HG03064 (cell line): ENCODE results near the gene WDR6.

Experiments used
- ATAC-seq: cut with Tn5 transposase; IDR thresholded peaks from one replicate; pipeline ENCODE4 v1.9.1; 2021; ENCODE audit warnings: low read depth; ENCODE audit not compliant: unreplicated experiment

WDR6 gene

GRCh38 chr3:49026536-49026935, 19.3 kb downstream of the WDR6 start:
- ATAC-seq = no peak

GRCh38 chr3:49027634-49028033, 20.4 kb downstream of the WDR6 start:
- ATAC-seq = no peak

DNA sequence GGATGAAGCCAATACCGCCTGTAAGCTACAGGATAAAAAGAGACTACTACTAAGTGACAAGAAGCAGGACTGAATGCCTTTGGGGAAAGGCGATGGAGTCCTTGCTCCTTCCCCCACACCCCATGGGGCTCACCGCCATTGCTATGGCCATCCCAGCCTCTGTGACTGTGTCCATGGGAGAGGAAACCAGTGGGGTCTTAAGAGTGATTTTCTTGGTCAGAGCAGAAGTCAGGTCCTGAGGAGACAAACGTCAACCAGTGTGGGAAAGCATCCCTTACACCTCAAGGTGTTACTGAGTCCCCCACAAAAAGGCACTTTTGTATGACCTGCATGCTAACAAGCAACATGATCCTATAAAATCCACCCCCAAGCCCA, 21.1 kb downstream of the WDR6 start:
- no peak for ATAC-seq

DNA sequence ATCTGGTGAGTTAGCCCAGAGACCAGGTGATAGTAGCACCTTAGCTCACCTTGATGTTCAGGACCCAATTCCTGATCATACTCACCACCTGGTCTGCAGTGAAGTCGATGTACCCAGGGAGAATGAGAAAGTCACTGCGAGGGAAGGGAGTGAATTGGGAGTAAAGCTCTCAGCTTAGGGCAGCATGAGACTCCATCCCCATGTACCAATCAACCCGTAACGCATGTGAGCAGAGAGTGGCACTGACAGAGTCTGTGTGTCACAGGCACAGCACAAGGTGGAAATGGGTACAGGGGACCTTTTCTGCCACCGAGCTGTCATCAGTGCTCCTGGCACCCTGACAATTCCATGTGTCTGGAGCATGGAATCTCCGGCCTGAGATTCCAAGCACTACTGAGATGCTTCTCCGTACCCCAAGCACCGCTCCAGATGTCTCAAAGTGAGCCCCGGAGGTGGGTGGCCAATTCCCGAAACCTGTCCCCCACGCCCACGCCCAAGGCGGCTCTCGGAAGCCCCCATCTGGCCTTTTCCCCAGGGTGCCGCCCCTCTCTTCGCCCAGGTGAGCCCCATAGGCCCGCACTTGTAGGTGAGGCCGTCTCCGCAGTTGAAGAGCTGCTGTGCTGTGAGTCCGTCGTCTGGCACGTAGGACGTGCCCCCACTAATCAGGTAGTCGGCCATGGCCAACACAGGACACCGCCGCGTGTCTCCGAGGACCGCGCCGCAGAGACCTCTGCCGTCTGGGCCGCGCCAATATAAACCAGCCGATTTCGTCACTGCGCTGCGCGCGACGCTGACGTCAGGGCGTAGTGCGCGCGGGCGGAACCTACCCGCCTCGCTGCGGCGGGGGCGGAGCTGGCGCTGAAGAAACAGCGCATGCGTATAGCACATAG, 21.7 kb downstream of the WDR6 start, which contains the start of gene IMPDH2:
IMPDH2 (minus strand) TSS at position 726 of the 890 bp plus-strand sequence; CDS start at position 678, 48 bp downstream.
- ATAC-seq = peak; percentile 79

DNA sequence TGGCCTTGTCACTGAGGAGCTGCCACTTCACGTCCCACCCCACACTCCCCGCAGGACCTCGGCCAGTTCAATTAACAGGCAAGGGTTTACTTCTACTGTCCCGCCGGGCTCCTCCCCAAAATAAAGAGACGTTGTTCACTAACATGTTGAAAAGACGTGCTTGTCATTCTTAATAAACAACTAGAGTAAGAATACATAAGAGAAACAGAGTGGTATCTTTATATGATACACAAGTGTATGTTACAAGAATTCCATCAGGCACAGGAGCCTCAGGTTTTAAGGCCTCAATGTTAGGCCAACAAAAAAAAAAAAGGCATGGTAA, 22.3 kb downstream of the WDR6 start:
- no peak for ATAC-seq

DNA sequence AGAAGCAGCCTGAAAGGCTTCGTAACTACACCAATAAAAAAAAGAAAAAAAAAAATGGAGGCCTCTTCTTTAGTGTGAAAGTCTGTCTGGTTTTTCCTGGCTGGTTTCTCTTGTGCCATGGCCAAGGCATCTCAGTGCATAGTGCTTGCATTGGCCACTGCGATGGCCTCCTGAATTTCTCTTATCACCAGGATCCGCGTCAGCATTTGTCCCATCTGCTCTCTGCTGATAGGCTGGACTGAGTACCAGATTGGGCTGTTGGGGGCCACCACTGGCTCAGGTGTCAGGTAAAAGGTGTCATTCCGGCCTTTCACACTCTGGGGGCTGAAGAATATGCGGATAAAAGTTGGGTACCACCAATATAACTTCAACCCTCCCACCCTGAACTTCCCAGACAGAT, 23.1 kb downstream of the WDR6 start:
- no peak for ATAC-seq

DNA sequence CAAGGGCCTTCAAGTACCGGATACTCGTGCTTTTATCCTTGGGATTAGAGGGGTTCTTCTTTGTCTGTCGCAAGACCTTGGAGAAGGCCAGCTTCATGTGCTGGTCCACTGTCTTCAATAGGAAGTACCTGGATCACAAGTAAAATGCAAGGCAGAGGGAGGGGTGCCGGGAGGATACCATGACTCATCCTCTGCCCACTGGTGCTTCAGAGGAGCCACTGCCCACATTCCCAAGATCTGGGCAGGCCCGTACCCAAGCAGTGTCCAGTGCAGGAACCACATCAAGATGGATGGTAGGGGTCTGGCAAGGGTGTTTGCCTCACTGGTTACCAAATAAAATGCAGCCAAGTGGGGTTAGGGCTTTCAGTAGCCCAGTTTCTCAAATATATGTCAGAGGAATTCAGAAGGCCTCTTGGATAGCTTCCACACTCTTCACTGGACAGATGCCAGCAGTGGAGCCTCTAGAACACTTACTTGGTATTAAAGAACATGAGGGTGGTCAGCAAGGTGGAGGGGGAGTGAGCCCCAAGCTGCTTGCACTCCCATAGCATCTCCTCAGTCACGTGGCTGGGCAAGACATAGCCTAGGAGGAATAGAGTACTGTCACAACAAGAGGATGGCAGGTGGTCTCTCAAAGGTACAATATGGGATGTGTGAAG, 25.6 kb downstream of the WDR6 start:
- ATAC-seq = no peak

DNA sequence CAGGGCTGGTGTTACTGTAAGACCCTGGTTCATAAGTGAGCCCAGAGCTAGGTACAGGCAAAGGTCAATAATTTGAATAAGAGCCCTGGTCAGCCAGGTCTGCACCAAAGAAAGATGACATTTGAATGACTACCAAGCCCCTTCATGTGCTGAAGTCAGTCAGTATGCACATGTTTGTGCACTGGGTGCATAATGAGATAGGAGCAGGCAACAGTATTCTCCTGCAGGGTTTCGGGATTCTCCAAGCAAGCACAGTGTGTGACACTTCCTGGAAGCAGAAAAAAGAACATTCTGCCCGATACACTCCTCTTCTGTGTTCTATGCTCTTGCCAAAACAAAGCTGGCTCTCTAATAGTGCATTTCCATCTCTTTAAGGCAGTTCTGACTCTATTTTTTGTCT, 27.5 kb downstream of the WDR6 start:
- ATAC-seq = no peak

GRCh38 chr3:49035281-49035680, 28.1 kb downstream of the WDR6 start:
- no peak for ATAC-seq

- no peak for ATAC-seq
Measured at GRCh38 chr3:49053543-49053942, 46.4 kb downstream of the WDR6 start.

GRCh38 chr3:49054344-49054862, 47.2 kb downstream of the WDR6 start:
- no peak for ATAC-seq

- ATAC-seq = no peak
Measured at GRCh38 chr3:49057268-49057667, 50.1 kb downstream of the WDR6 start.

DNA sequence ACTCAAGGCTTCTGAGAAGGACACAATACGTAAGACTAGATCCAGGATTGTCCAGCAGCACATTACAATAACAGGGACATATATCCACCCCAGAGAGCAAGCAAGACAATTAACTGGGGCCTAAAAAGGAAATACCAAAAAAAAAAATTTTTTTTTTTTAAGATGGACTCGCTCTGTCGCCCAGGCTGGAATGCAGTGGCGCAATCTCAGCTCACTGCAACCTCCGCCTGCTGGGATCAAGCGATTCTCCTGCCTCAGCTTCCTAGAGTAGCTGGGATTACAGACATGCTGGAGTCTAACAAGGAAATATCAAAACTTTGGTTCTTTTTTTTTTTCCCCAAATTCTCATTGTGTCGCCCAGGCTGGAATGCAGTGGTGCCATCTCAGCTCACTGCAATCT, 50.8 kb downstream of the WDR6 start:
- ATAC-seq = no peak
